CD14-positive monocyte (primary cell): Measurements from ENCODE around the gene BRK1. TPM values are rescaled to one million over a fixed set of nuclear protein-coding genes. Genes with fewer than 3 reads are reported as not detected.

ENCODE experiments used
- DNase-seq, 3 donors: peaks; one replicate each; pipeline ENCODE4 v3.0.0-alpha.2; 2011 to 2022
- H2AFZ ChIP-seq: 2 replicates; pipeline ENCODE4 v1.6.0; 2012; ENCODE audit warnings: mild to moderate bottlenecking, low read depth, low read length, inconsistent platforms; ENCODE audit not compliant: insufficient read depth, poor library complexity, severe bottlenecking
- H3K27ac ChIP-seq, 2 donors: 1 replicate in 1 of 2; 2 replicates in 1 of 2; pipeline ENCODE4 v1.5.1; 2012 to 2013; ENCODE audit warnings: low read length in 2 of 2, control low read depth in 1 of 2, inconsistent platforms in 1 of 2, low read depth in 1 of 2, mild to moderate bottlenecking in 1 of 2
- H3K27me3 ChIP-seq, 2 donors: one replicate each; pipeline versions ENCODE4 v1.6.0 to v1.6.1; 2011 to 2013; ENCODE audit warnings: low read length in 2 of 2; ENCODE audit not compliant: control insufficient read depth in 2 of 2, insufficient read depth in 2 of 2
- H3K36me3 ChIP-seq, 2 donors: replicated peaks in 1 of 2; 1 replicate in 1 of 2; 2 replicates in 1 of 2; pipeline versions ENCODE4 v1.5.1 to v1.6.1; 2012 to 2013; ENCODE audit warnings: low read length in 2 of 2, control low read depth in 1 of 2, inconsistent platforms in 1 of 2, mild to moderate bottlenecking in 1 of 2; ENCODE audit not compliant: insufficient read depth in 2 of 2, control insufficient read depth in 1 of 2
- H3K4me1 ChIP-seq, 2 donors: 1 replicate in 1 of 2; 2 replicates in 1 of 2; pipeline versions ENCODE4 v1.5.1 to v1.6.1; 2012 to 2013; ENCODE audit warnings: low read length in 2 of 2, control low read depth in 1 of 2, inconsistent platforms in 1 of 2, mild to moderate bottlenecking in 1 of 2, moderate library complexity in 1 of 2; ENCODE audit not compliant: insufficient read depth in 2 of 2, control insufficient read depth in 1 of 2
- H3K4me2 ChIP-seq: replicated peaks from 2 replicates; pipeline ENCODE3; 2012; ENCODE audit warnings: low read length, moderate library complexity, mild to moderate bottlenecking; ENCODE audit not compliant: poor library complexity, severe bottlenecking; ENCODE audit errors: extremely low read depth
- H3K4me3 ChIP-seq, 3 experiments: fragments of 200-600 bp in 1 of 3; sonication (generic) in 1 of 3; replicated peaks in 1 of 3; 1 replicate in 2 of 3; 2 replicates in 1 of 3; pipeline ENCODE4 v1.5.1; 2011 to 2013; ENCODE audit warnings: low read length in 3 of 3, mild to moderate bottlenecking in 3 of 3, control low read depth in 2 of 3, low read depth in 2 of 3, inconsistent platforms in 1 of 3, moderate library complexity in 1 of 3
- H3K79me2 ChIP-seq: 2 replicates; pipeline ENCODE4 v1.6.0; 2012; ENCODE audit warnings: mild to moderate bottlenecking, control low read depth, inconsistent platforms, low read length, moderate library complexity; ENCODE audit not compliant: insufficient read depth
- H3K9ac ChIP-seq: 2 replicates; pipeline ENCODE4 v1.6.0; 2017; ENCODE audit warnings: low read length, mild to moderate bottlenecking; ENCODE audit not compliant: insufficient read depth, poor library complexity, severe bottlenecking
- H3K9me3 ChIP-seq, 2 donors: replicated peaks in 1 of 2; 1 replicate in 1 of 2; 2 replicates in 1 of 2; pipeline versions ENCODE4 v1.5.1 to v1.6.1; 2012 to 2013; ENCODE audit warnings: low read length in 2 of 2, control low read depth in 1 of 2; ENCODE audit not compliant: control insufficient read depth in 1 of 2, insufficient read depth in 1 of 2
- H4K20me1 ChIP-seq: 2 replicates; pipeline ENCODE4 v1.6.0; 2012; ENCODE audit warnings: mild to moderate bottlenecking, low read length, control low read depth, moderate library complexity; ENCODE audit not compliant: insufficient read depth
- H3K27ac Mint-ChIP-seq, 7 donors: one replicate each; pipeline ENCODE4 v1.8.0; 2020; ENCODE audit warnings: mild to moderate bottlenecking in 7 of 7, mixed read lengths in 7 of 7, moderate library complexity in 6 of 7, inconsistent platforms in 2 of 7
- H3K27me3 Mint-ChIP-seq, 3 donors: one replicate each; pipeline ENCODE4 v1.8.0; 2021 to 2022; ENCODE audit warnings: low read depth in 3 of 3, mild to moderate bottlenecking in 3 of 3, mixed read lengths in 3 of 3, moderate library complexity in 3 of 3, inconsistent platforms in 1 of 3
- H3K36me3 Mint-ChIP-seq, 2 donors: one replicate each; pipeline ENCODE4 v1.8.0; 2020; ENCODE audit warnings: mixed read lengths in 2 of 2, inconsistent platforms in 1 of 2, mild to moderate bottlenecking in 1 of 2
- H3K4me1 Mint-ChIP-seq: one replicate; pipeline ENCODE4 v1.8.0; 2020; ENCODE audit warnings: mild to moderate bottlenecking, mixed read lengths
- H3K4me3 Mint-ChIP-seq, 2 donors: one replicate each; pipeline ENCODE4 v1.8.0; 2020; ENCODE audit warnings: mild to moderate bottlenecking in 2 of 2, mixed read lengths in 2 of 2, moderate library complexity in 1 of 2
- H3K9me3 Mint-ChIP-seq, 7 donors: one replicate each; pipeline ENCODE4 v1.8.0; 2020 to 2022; ENCODE audit warnings: mixed read lengths in 7 of 7, mild to moderate bottlenecking in 6 of 7, moderate library complexity in 6 of 7, inconsistent platforms in 2 of 7
- WGBS: methylation state at CpG from one replicate; pipeline ENCODE4 v1.1.5; 2013; ENCODE audit warnings: missing lambda C conversion rate; ENCODE audit not compliant: insufficient coverage; 5-methylcytosine and 5-hydroxymethylcytosine counted together
- intact Hi-C, 2 donors: fragments of 100-400 bp; cut with micrococcal nuclease; formaldehyde crosslinking; loops; one replicate each; pipeline versions ENCODE4 v1.15.0 to v1.15.1; 2023
- polyA plus RNA-seq, 3 donors: library from polyadenylated mRNA; depleted of rRNA in 1 of 3; unstranded in 2 of 3; stranded (reverse) in 1 of 3; fragments of 300-500 nt in 2 of 3; fragments of >200 nt in 1 of 3; fragmentation: Illumina TruSeq in 2 of 3; gene quantifications; 1 replicate in 2 of 3; 2 replicates in 1 of 3; pipeline ENCODE4 v1.2.3, GENCODE V29; 2012 to 2021
- TF ChIP-seq, protein P1 (sequence below): fragments of 200-600 bp; IDR thresholded peaks from one replicate; pipeline ENCODE4 v1.8.0; 2022; ENCODE audit warnings: antibody characterized with exemption, mild to moderate bottlenecking

The BRK1 gene
- polyA plus RNA-seq, 3 donors: 144 to 318 (median 295) TPM

DNA sequence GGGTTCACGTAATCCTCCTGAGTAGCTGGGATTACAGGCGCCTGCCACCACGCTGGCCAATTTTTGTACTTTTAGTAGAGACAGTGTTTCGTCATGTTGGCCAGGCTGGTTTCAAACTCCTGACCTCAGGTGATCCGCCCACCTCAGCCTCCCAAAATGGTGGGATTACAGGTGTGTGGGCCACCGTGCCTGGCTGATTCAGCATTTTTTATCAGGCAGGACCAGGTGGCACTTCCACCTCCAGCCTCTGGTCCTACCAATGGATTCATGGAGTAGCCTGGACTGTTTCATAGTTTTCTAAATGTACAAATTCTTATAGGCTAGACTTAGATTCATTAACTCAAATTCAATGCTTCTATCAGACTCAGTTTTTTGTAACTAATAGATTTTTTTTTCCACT, 35.5 kb downstream of the BRK1 start:
- Mint-ChIP-seq H3K27me3 (no peaks in the 10 kb centered on the region), H3K9me3 (no peaks in the 10 kb centered on the region), H3K27ac (peak overlapping the region in 1 of 7 donors; percentile 21), H3K4me1 (peaks cover 19% of the 10 kb centered on the region), H3K4me3 (no peak overlapping the region), H3K36me3 (peaks cover 57 to 86% of the 10 kb centered on the region in 2 donors)
- peaks cover 19 to 22% of the 10 kb centered on the region in 2 donors for H3K4me1 ChIP-seq
- DNase-seq: no peak
- no peak overlapping the region for H3K27ac ChIP-seq
- H3K4me3 ChIP-seq: no peak overlapping the region
- H2AFZ ChIP-seq: no peak overlapping the region
- H3K79me2 ChIP-seq: peaks cover 43% of the 10 kb centered on the region
- H3K9me3 ChIP-seq: no peaks in the 10 kb centered on the region
- peaks cover 52% of the 10 kb centered on the region for H4K20me1 ChIP-seq
- H3K9ac ChIP-seq: no peak overlapping the region
- intact Hi-C loops: no loop called here
- no peaks in the 10 kb centered on the region for H3K27me3 ChIP-seq
- WGBS: 85% methylated on average over 5 of the region's 6 CpGs
- TF ChIP-seq, protein P1, sequence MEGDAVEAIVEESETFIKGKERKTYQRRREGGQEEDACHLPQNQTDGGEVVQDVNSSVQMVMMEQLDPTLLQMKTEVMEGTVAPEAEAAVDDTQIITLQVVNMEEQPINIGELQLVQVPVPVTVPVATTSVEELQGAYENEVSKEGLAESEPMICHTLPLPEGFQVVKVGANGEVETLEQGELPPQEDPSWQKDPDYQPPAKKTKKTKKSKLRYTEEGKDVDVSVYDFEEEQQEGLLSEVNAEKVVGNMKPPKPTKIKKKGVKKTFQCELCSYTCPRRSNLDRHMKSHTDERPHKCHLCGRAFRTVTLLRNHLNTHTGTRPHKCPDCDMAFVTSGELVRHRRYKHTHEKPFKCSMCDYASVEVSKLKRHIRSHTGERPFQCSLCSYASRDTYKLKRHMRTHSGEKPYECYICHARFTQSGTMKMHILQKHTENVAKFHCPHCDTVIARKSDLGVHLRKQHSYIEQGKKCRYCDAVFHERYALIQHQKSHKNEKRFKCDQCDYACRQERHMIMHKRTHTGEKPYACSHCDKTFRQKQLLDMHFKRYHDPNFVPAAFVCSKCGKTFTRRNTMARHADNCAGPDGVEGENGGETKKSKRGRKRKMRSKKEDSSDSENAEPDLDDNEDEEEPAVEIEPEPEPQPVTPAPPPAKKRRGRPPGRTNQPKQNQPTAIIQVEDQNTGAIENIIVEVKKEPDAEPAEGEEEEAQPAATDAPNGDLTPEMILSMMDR: no peak
- H3K4me2 ChIP-seq: no peak overlapping the region
- peaks cover 54 to 87% of the 10 kb centered on the region in 2 donors for H3K36me3 ChIP-seq

DNA sequence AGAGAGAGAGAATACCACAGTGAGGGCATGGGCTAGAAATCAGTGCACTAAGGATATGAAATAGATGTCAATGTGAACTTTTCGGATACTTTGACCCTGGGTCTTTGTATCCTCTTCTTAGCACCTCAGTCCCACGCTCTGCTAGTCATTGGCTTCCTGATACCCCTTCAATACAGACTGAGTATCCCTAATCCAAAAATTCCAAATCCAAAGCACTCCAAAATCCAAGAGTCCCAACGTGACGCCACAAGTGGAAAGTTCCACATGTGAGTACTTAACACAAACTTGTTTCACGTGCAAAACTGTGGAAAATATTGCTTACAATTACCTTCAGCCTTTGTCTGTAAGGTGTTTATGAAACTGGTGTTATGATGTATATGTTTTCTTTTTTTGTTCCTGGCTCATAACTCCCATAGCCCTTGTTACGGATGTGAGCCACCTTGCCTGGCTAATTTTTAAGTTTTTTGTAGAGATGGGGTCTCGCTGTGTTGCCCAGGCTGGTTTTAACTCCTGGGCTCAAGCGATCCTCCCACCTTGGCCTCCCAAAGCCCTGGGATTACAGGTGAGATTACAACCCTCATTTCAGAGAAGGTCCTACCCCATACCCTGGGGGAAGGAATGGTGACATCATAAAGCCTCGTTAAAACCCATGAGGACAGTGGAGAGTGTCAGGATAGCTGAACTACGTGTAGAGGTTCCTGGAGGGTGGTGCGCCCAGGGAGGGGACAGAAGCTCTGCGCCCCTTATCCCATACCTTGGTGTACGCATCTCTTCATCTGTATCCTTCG, 39.1 kb downstream of the BRK1 start:
- H3K4me1 Mint-ChIP-seq: peaks cover 2% of the 10 kb centered on the region
- TF ChIP-seq, protein P1: no peak
- Histone ChIP-seq H3K4me1 (peaks cover under 1 to 3% of the 10 kb centered on the region in 2 donors), H3K9ac (no peak overlapping the region), H3K79me2 (peaks cover 14% of the 10 kb centered on the region), H3K27me3 (no peaks in the 10 kb centered on the region), H3K4me2 (no peak overlapping the region), H3K27ac (no peak overlapping the region), H3K4me3 (no peak overlapping the region), H3K9me3 (no peaks in the 10 kb centered on the region), H4K20me1 (peaks cover 18% of the 10 kb centered on the region), H2AFZ (no peak overlapping the region), H3K36me3 (peaks cover 43 to 57% of the 10 kb centered on the region in 2 donors)
- intact Hi-C loops: no loop called here
- no peak for DNase-seq
- no peaks in the 10 kb centered on the region for H3K9me3 Mint-ChIP-seq
- H3K27me3 Mint-ChIP-seq: peaks cover 0 to 2% (median 0%) of the 10 kb centered on the region in 3 donors
- H3K27ac Mint-ChIP-seq: peak overlapping the region in 3 of 7 donors; percentile 10 to 42 (median 21)
- peaks cover 39 to 57% of the 10 kb centered on the region in 2 donors for H3K36me3 Mint-ChIP-seq
- no peak overlapping the region for H3K4me3 Mint-ChIP-seq
- 98% methylated on average over 7 of the region's 14 CpGs for WGBS
